D721Med (cell line): ENCODE measurements around the gene TNNI2.
"Not testable (repeated sequence)": the region's sequence is repeated elsewhere in the genome, so short reads cannot be mapped to it uniquely, and the experiment has no call there.

Experiments used
- DNase-seq: peaks from one replicate; pipeline ENCODE4 v3.0.0; 2011; ENCODE audit warnings: low spot score; ENCODE audit not compliant: insufficient read length
- FAIRE-seq: peaks from 2 replicates; lab custom pipeline; 2011; peaks lifted over from hg19 to GRCh38; lab: Jason Lieb, UNC
- TF ChIP-seq, protein P1 (sequence below): IDR thresholded peaks from 2 replicates; pipeline ENCODE4 v1.5.1; 2012; ENCODE audit warnings: mild to moderate bottlenecking, control low read depth; ENCODE audit not compliant: insufficient read depth; ENCODE audit errors: missing control alignments

The TNNI2 gene

DNA sequence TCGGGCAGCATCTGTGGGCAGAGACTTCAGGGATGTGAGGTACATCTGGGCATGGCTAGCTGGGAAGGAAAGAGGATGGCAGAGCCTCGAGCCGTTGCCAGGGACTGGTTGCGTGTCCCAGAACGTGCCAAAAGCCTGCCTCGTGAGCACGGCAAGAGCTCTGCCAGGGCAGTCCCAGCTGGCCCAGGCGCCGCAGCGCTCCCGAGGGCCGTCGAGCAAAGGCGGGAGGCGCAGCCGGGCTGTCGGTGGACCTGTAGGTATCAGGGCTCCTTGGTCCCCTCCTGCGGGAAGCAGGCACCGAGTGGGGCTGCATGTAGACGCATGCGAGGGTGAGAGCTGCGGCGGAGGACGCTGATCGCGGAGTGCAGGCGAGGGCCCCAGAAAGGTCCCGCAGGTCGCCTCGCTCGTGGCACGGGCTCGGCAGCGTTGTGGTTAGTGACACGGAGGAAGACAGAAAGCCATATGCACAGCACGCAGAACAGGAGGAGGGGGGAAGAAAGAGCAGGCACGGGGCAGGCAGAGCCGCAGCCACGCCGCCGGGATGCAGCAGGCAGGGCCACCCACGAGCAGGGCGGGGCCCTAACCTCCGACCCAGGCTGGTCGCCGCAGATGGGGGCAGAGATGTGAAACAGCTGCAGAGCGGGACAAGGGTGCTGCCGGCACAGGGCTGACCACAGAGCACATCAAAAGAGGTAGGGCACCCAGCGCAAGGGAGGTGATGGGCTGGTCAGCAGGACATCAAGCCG is 32.1 kb downstream of the TNNI2 start:
- TF ChIP-seq, protein P1, sequence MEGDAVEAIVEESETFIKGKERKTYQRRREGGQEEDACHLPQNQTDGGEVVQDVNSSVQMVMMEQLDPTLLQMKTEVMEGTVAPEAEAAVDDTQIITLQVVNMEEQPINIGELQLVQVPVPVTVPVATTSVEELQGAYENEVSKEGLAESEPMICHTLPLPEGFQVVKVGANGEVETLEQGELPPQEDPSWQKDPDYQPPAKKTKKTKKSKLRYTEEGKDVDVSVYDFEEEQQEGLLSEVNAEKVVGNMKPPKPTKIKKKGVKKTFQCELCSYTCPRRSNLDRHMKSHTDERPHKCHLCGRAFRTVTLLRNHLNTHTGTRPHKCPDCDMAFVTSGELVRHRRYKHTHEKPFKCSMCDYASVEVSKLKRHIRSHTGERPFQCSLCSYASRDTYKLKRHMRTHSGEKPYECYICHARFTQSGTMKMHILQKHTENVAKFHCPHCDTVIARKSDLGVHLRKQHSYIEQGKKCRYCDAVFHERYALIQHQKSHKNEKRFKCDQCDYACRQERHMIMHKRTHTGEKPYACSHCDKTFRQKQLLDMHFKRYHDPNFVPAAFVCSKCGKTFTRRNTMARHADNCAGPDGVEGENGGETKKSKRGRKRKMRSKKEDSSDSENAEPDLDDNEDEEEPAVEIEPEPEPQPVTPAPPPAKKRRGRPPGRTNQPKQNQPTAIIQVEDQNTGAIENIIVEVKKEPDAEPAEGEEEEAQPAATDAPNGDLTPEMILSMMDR: no peak
- no peak for DNase-seq
- no peak for FAIRE-seq

DNA sequence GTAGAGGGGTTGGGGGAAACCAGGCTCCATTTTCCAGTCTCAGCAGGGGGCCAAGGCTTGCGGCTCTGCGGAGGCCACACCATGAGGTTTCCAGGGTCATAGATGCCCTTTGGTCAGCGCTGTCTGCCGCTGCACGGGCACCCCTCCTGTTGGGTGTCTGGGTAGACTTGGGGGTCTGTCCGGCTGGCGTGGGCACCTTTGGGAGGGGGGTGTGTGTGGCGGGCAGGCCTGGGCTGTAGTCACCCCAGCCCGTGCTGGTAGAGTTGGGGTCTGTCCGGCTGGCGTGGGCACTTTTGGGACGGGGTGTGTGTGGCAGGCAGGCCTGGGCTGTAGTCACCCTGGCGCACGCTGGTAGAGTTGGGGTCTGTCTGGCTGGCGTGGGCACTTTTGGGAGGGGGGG is 32.8 kb downstream of the TNNI2 start:
- DNase-seq (no peak), FAIRE-seq (no peak)
- TF ChIP-seq, protein P1: no peak

DNA sequence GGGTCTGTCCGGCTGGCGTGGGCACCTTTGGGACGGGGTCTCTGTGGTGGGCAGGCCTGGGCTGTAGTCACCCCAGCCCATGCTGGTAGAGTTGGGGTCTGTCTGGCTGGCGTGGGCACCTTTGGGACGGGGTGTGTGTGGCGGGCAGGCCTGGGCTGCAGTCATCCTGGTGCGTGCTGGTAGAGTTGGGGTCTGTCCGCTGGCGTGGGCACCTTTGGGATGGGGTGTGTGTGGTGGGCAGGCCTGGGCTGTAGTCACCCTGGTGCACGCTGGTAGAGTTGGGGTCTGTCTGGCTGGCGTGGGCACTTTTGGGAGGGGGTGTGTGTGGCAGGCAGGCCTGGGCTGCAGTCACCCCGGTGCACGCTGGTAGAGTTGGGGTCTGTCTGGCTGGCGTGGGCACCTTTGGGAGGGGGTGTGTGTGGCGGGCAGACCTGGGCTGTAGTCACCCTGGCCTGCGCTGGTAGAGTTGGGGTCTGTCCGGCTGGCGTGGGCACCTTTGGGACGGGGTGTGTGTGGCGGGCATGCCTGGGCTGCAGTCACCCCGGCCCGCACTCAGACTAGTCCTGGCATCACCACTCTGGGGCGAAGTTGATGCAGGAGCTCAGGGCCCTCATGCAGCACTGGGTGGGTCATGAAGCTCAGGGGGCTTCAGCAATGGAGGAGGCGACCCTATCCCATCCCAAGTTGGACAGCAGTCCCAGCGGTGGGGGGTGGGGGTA is 33.6 kb downstream of the TNNI2 start:
- DNase-seq (no peak), FAIRE-seq (no peak)
- TF ChIP-seq, protein P1: no peak

DNA sequence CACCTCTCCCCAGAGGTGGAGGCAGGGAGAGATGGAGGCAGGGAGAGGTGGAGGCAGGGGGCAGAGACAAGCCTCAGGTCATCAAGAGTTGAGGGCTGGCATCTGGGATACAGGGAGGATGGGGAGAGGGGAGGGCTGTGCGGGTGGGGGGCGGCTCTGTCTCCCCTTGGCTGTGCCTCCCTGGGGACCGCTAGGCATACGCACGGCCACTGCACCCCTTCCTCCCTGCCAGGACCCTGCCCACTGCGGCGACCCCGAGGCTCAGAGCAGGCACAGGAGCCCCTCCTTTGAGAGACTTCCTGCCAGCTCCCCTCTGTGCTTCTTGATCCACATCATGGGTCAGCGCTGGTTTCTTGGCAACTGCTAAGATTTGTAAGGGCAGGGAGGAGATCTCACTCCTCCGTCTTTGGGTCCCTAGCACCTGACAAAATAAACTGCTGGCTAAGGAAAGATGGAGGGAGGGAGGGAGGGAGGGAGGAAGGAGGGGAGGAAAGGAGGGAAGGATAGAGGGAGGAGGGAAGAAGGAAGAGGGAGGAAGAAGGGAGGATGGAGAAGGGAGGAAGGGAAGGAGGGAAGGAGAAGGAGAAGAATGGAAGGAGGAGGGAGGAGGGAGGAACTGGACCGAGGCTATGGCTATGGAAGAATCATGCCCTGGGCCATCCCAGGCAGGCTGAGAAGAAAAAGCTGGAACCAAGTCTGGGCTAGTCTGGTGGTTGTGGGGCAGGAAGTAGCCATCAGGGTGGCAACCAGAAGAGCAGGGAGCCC is 34.4 kb downstream of the TNNI2 start:
- FAIRE-seq: no peak
- TF ChIP-seq, protein P1: no peak
- no peak for DNase-seq

DNA sequence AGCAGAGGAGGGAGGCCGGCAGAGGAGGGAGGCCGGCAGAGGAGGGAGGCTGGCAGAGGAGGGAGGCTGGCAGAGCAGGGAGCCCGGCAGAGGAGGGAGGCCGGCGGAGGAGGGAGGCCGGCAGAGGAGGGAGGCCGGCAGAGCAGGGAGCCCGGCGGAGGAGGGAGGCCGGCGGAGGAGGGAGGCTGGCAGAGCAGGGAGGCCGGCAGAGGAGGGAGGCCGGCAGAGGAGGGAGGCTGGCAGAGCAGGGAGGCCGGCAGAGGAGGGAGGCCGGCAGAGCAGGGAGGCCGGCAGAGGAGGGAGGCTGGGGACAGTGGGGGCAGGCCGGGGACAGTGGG is 35.0 kb downstream of the TNNI2 start:
- not testable (repeated sequence) for DNase-seq, FAIRE-seq

DNA sequence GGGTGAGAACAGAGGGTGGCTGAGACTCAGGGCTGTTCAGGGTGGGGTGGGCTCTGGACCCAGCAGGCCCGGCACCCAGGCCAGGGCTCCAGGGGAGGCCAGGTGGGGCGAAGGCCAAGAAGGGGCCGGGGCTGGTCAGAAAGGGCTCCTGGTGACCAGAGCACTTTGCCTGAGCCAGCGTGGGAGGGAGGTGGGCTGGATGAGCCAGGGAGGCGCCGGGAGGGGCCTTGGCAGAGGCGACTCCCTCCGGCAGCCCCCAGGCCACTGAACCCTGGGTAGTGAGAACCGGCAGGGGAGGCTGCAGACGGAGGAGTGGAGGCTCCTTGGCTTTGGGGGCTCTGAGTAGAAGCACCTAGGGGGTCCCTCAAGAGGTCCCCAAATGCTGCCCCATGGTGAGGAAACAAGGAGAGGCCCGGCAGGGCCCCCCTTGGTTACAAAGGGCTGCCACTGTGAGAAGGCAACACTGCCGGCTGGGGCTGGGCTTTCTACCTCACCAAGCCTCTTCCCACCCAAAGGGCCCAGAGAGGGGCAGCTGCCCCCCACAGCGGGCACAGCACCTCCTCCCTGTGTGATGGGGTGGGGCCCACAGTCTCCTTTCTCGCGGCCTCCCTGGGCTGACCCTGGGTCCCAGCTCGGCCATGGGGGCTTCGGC is 35.8 kb downstream of the TNNI2 start:
- not testable (repeated sequence) for FAIRE-seq, DNase-seq

DNA sequence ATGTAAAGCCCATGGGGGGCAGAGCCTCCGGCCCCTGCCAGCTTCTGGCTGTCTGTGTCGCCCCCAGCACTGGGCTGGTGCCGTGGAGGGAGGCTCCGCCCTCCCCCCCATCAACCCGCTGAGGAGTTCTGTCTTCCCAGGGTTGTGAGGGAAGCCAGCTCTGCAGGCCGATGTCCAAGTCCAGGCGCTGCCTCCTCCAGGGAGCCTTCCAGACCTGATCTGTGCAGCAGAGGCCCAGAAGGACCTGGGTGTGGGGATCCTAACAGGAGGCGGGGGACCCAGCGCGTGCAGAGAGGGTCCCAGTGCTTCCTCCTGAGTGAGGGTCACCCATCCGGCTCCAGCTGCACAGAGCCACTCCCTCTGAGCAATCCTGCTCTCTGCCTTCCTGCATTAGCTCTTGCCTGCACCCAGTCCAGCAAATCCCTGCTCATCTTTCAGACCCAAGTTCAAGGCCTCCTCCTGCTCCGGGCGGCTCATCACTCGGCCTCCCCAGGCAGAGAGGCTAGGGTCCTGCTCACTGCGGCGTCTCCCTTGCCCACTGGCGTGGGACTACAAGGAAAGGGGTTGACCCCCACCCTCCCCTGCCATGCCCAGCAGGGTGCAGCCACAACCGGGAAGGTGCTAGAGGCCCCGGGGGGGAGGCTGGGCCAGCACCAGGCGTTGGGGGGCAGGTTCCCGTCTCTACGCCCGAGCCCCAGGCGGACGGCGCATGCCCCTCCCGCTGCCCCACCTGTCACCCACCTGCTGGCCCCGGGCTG is 36.5 kb downstream of the TNNI2 start:
- TF ChIP-seq, protein P1: no peak
- DNase-seq (no peak), FAIRE-seq (no peak)

DNA sequence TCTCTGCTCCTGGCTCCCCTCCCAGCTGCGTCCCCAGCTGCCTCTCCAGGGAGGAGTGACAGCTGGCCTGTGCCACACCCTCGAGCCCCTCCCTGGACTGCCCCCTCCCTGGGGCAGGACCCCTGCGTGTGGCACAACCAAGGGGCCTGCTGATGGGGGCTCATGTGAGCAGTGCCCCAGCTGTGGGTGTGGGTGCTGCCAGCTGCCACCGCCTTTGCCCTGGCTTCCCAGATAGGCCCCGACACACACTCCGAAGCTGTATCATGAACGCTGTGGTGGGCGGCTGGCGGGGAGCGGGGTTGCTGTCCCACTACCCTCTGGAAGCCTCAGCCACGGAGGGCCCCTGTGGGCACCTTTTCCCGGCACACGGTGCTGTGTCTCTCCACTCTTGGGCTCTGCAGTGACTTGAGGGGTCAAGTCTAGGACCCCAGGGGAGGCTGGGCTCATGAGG is 37.1 kb downstream of the TNNI2 start:
- FAIRE-seq, DNase-seq: not testable (repeated sequence)
